BLaER1 treated with 17β-estradiol and CSF1 and Interleukin-3, amounts not matched to agents 10 nM and 100 nM (cell line): ENCODE data around the gene ZNF132.
"Not testable (repeated sequence)": the region's sequence is repeated elsewhere in the genome, so short reads cannot be mapped to it uniquely, and the experiment has no call there.

ENCODE experiments used
- H3K27ac ChIP-seq, 11 experiments: shearing (Covaris generic); formaldehyde crosslinking; 2 replicates each; pipeline ENCODE4 v1.8.1; 2022
- H3K27me3 ChIP-seq, 11 experiments: shearing (Covaris generic); formaldehyde crosslinking; 2 replicates each; pipeline ENCODE4 v1.8.1; 2022
- H3K36me3 ChIP-seq, 11 experiments: shearing (Covaris generic); formaldehyde crosslinking; 2 replicates each; pipeline ENCODE4 v1.8.1; 2022
- H3K4me1 ChIP-seq, 10 experiments: shearing (Covaris generic); formaldehyde crosslinking; 2 replicates each; pipeline ENCODE4 v1.8.1; 2022
- H3K4me2 ChIP-seq, 11 experiments: shearing (Covaris generic); formaldehyde crosslinking; 2 replicates each; pipeline ENCODE4 v1.8.1; 2022
- H3K4me3 ChIP-seq, 10 experiments: shearing (Covaris generic); formaldehyde crosslinking; 2 replicates each; pipeline ENCODE4 v1.8.1; 2022
- H3K9ac ChIP-seq, 11 experiments: shearing (Covaris generic); formaldehyde crosslinking; 2 replicates each; pipeline ENCODE4 v1.8.1; 2022
- H3K9me3 ChIP-seq, 11 experiments: shearing (Covaris generic); formaldehyde crosslinking; replicated peaks in 1 of 11; 2 replicates each; pipeline ENCODE4 v1.8.1; 2022
- H4K20me1 ChIP-seq, 11 experiments: shearing (Covaris generic); formaldehyde crosslinking; 2 replicates each; pipeline ENCODE4 v1.8.1; 2022
- Cebpa-rat ChIP-seq, 11 experiments: shearing (Covaris generic); IDR thresholded peaks; 2 replicates each; pipeline ENCODE4 v1.8.1; 2022

The ZNF132 gene

DNA sequence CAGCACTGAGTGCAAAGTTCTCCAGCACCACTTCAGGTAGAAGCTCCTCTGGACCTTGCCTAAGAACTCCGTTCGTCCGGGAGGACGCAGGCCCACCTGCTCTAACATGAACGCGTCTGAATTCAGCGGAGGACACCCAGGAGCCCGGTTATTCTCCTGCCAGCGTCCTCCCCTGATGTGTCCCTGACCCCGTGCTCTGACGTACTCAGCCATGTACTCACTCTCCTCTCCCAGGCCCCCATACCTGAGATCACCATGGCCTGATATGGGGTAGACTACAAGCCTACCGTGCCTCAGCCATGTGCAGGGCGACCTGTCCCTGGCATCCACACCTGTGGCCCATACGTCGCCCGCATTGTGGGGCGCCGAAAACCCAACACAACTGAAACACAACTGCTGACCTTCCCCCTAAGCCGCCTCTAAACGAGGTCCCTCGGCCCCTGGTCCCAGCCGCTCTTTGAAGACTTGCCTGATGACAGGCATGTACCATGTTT lies 32.2 kb downstream of the ZNF132 start:
- peaks cover 0 to 18% (median 0%) of the 10 kb centered on the region in 11 experiments; a peak in 4 of 22 replicates for H3K36me3 ChIP-seq
- peak overlapping the region; percentile 75 to 92 (median 84) for H3K27ac ChIP-seq
- H3K9ac ChIP-seq: peak overlapping the region; percentile 77 to 91 (median 85)
- H3K4me2 ChIP-seq: peak overlapping the region; percentile 85 to 100 (median 97)
- no peaks in the 10 kb centered on the region; a peak in 1 of 22 replicates for H3K9me3 ChIP-seq
- peak overlapping the region; percentile 84 to 98 (median 92) for H3K4me3 ChIP-seq
- no peak for TF ChIP-seq Cebpa-rat (IDR thresholded peaks at IDR 0.05)
- peaks cover 0 to 12% (median 0%) of the 10 kb centered on the region in 11 experiments; a peak in 3 of 22 replicates for H4K20me1 ChIP-seq
- H3K27me3 ChIP-seq: no peaks in the 10 kb centered on the region
- H3K4me1 ChIP-seq: peaks cover 24 to 28% (median 27%) of the 10 kb centered on the region in 10 experiments

DNA sequence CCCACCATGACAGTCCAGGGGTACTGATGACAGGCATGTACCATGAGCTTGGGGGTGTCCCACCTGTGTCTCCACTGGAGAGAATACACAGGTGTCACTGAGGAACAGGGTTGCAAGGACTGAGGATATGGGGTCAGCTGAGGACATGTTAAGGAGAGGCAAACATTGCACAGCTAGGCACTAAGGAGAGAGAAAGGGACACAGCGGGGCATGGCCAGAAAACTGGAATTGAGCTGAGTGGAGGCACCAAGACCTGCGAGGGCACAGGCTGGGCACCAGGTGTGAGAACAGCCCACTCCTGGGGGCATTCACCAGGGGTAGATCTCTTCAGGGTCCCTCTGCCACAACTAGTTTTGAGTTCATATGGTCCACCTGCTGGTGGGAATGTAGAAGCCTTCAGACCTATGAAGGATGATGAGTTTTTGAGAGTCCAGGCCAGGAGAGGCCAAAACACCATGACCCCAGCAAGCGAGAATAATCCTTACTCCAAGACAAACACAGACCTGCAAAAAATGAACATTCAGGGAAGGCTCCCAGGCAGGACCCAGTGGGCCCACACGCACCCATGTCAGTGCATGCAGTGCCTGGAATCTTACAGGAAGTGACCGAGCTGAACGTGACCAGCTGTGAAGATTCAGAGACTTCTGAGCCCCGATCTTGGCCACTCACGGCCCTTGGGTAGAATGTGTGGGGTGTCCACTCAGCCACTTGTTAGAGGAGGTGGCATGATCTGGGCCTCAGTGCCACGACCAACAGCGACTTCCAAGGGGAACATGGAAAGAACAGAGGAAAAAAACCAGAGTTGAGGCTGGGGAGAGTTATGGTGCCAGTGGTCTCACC lies 32.9 kb downstream of the ZNF132 start:
- peaks cover 0 to 13% (median 0%) of the 10 kb centered on the region in 11 experiments; a peak in 4 of 22 replicates for H3K36me3 ChIP-seq
- no peaks in the 10 kb centered on the region; a peak in 1 of 22 replicates for H3K9me3 ChIP-seq
- peak overlapping the region; percentile 84 to 98 (median 92) for H3K4me3 ChIP-seq
- no peak for TF ChIP-seq Cebpa-rat (IDR thresholded peaks at IDR 0.05)
- peaks cover 27 to 35% (median 32%) of the 10 kb centered on the region in 10 experiments for H3K4me1 ChIP-seq
- H3K27ac ChIP-seq: peak overlapping the region in 10 of 11 experiments; percentile 78 to 92 (median 84); a peak in 21 of 22 replicates
- no peaks in the 10 kb centered on the region for H3K27me3 ChIP-seq
- peaks cover 0 to 12% (median 0%) of the 10 kb centered on the region in 11 experiments; a peak in 3 of 22 replicates for H4K20me1 ChIP-seq
- peak overlapping the region; percentile 85 to 100 (median 97) for H3K4me2 ChIP-seq
- peak overlapping the region; percentile 77 to 91 (median 85) for H3K9ac ChIP-seq

- not testable (repeated sequence) for H3K9me3 ChIP-seq, H3K4me3 ChIP-seq, H4K20me1 ChIP-seq, H3K27ac ChIP-seq, H3K36me3 ChIP-seq, H3K4me2 ChIP-seq, H3K27me3 ChIP-seq, H3K9ac ChIP-seq
- H3K4me1 ChIP-seq: peaks cover 26 to 38% (median 33%) of the 10 kb centered on the region in 10 experiments
Measured at GRCh38 chr19:58403920-58404478, 36.0 kb downstream of the ZNF132 start.

GRCh38 chr19:58401840-58402421 lies 38.0 kb downstream of the ZNF132 start:
- no peaks in the 10 kb centered on the region for H3K27me3 ChIP-seq
- TF ChIP-seq Cebpa-rat (IDR thresholded peaks at IDR 0.05): no peak
- peak overlapping the region; percentile 41 to 77 (median 64); a peak in 20 of 22 replicates for H3K27ac ChIP-seq
- peaks cover 0 to 16% (median 9%) of the 10 kb centered on the region in 11 experiments; a peak in 11 of 22 replicates for H4K20me1 ChIP-seq
- peaks cover 0 to 7% (median 0%) of the 10 kb centered on the region in 11 experiments; a peak in 4 of 22 replicates for H3K36me3 ChIP-seq
- peak overlapping the region; percentile 71 to 85 (median 80) for H3K9ac ChIP-seq
- H3K9me3 ChIP-seq: no peaks in the 10 kb centered on the region; a peak in 1 of 22 replicates
- H3K4me1 ChIP-seq: peaks cover 18 to 29% (median 24%) of the 10 kb centered on the region in 10 experiments
- H3K4me3 ChIP-seq: peak overlapping the region; percentile 67 to 78 (median 70)
- peak overlapping the region; percentile 68 to 91 (median 83) for H3K4me2 ChIP-seq

DNA sequence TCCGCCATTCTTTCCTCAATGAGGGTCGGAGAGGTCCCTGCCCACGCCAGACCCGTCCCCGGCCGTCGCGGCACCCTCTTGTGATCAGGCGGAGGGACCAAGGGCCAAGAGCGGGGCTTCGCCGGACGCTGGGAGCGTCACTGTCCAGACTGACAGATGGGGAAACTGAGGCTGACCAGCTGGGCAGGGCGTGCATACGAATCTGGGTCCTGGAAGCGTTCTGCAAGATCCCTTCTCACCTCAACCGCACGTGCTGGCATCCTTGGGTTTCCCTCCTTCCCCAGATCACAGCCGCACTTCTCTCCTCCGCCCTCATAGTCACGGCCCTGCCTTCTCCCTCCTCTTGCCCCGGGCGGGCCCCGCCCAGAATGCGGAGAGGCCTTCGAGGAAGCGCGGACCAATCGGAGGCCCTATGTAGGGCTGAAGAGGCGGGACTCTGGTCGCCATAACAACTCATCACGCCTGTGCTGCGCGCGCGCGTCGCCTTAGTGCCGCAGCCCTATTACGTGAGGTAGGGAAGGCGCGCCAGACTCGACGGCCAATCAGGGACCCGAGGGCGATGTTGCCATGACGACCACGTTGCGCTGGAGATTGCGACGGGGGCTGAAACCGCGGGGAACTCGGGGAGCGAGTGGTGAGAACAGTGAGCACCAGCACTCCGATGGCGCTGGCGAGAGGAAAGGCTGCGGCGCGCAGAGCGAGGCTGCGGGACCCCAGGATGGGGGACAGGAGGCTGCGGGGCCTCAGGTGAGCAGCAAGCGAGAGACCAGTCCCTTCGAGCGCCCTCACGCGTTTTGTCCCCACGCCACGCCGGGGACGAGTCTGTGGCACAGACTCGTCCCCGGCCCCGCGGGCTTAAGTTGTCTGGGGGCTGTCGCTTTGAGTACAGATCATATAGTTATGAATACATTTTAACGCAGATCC lies 38.8 kb downstream of the ZNF132 start:
- H3K27me3 ChIP-seq: peaks cover 0 to 7% (median 1%) of the 10 kb centered on the region in 11 experiments; a peak in 10 of 22 replicates

GRCh38 chr19:58400316-58400915 lies 39.5 kb downstream of the ZNF132 start:
- Histone ChIP-seq H3K9me3 (no peaks in the 10 kb centered on the region; a peak in 1 of 22 replicates), H3K4me3 (peak overlapping the region in 2 of 10 experiments; percentile 18 to 67; a peak in 1 of 20 replicates), H3K4me1 (peaks cover 13 to 23% (median 18%) of the 10 kb centered on the region in 10 experiments), H3K9ac (peak overlapping the region in 5 of 11 experiments; percentile 9 to 46 (median 31); a peak in 4 of 22 replicates), H3K4me2 (peak overlapping the region; percentile 52 to 90 (median 74)), H3K36me3 (peaks cover 1 to 19% (median 9%) of the 10 kb centered on the region in 11 experiments; a peak in 17 of 22 replicates), H3K27me3 (peaks cover 0 to 13% (median 7%) of the 10 kb centered on the region in 11 experiments; a peak in 12 of 22 replicates), H3K27ac (peak overlapping the region in 4 of 11 experiments; percentile 17 to 47 (median 34); a peak in 4 of 22 replicates), H4K20me1 (peaks cover 0 to 29% (median 23%) of the 10 kb centered on the region in 11 experiments; a peak in 19 of 22 replicates)
- TF ChIP-seq Cebpa-rat (IDR thresholded peaks at IDR 0.05): no peak

More for the DNA sequence above, 38.8 kb downstream of the ZNF132 start:
- Histone ChIP-seq H3K4me3 (peak overlapping the region; percentile 67 to 78 (median 70)), H3K9ac (peak overlapping the region; percentile 71 to 85 (median 80)), H3K36me3 (peaks cover 0 to 11% (median 1%) of the 10 kb centered on the region in 11 experiments; a peak in 8 of 22 replicates), H3K4me1 (peaks cover 13 to 23% (median 18%) of the 10 kb centered on the region in 10 experiments), H3K4me2 (peak overlapping the region; percentile 75 to 91 (median 84)), H4K20me1 (peaks cover 0 to 21% (median 15%) of the 10 kb centered on the region in 11 experiments; a peak in 13 of 22 replicates), H3K9me3 (no peaks in the 10 kb centered on the region; a peak in 1 of 22 replicates), H3K27ac (peak overlapping the region; percentile 41 to 77 (median 64); a peak in 20 of 22 replicates)
- peak in 1 of 11 experiments; percentile 59; a peak in 1 of 22 replicates for TF ChIP-seq Cebpa-rat (IDR thresholded peaks at IDR 0.05)

- H4K20me1 ChIP-seq: peaks cover under 1 to 34% (median 28%) of the 10 kb centered on the region in 11 experiments; a peak in 21 of 22 replicates
- peaks cover 6 to 24% (median 14%) of the 10 kb centered on the region in 11 experiments for H3K36me3 ChIP-seq
- H3K4me1 ChIP-seq: peaks cover 13 to 23% (median 18%) of the 10 kb centered on the region in 10 experiments
- no peak overlapping the region for H3K9ac ChIP-seq
- H3K27me3 ChIP-seq: peaks cover 0 to 16% (median 7%) of the 10 kb centered on the region in 11 experiments; a peak in 12 of 22 replicates
- H3K4me2 ChIP-seq: no peak overlapping the region
- H3K4me3 ChIP-seq: no peak overlapping the region
- no peak overlapping the region for H3K27ac ChIP-seq
- TF ChIP-seq Cebpa-rat (IDR thresholded peaks at IDR 0.05): no peak
- no peaks in the 10 kb centered on the region; a peak in 1 of 22 replicates for H3K9me3 ChIP-seq
Measured at GRCh38 chr19:58399903-58400302, 40.0 kb downstream of the ZNF132 start.
